IPS-NIHi11 (cell line): Measurements from ENCODE around the gene MYADML2.

Experiments
- DNase-seq: peaks from one replicate; pipeline ENCODE4 v3.0.0; 2012; ENCODE audit warnings: mixed read lengths, low spot score

Gene MYADML2

GRCh38 chr17:81911277-81911961, 35.6 kb downstream of the MYADML2 start, which contains the start of gene PCYT2:
Gene PCYT2 (minus strand): TSS chr17:81911399. CDS start chr17:81911355, 44 bp downstream.
- DNase-seq: peak; percentile 100

- no peak for DNase-seq
Observed at GRCh38 chr17:81910840-81911276, 36.2 kb downstream of the MYADML2 start.

- peak; percentile 46 for DNase-seq
Observed at GRCh38 chr17:81909966-81910839, 36.8 kb downstream of the MYADML2 start.

GRCh38 chr17:81909231-81909630, 37.8 kb downstream of the MYADML2 start:
- DNase-seq: no peak

- no peak for DNase-seq
Observed at GRCh38 chr17:81908793-81909192, 38.2 kb downstream of the MYADML2 start.

- no peak for DNase-seq
Observed at GRCh38 chr17:81907219-81908145, 39.6 kb downstream of the MYADML2 start.

GRCh38 chr17:81906476-81907218, 40.4 kb downstream of the MYADML2 start:
- no peak for DNase-seq

GRCh38 chr17:81905993-81906392, 41.0 kb downstream of the MYADML2 start:
- DNase-seq: no peak

- DNase-seq: no peak
Observed at GRCh38 chr17:81905424-81905875, 41.6 kb downstream of the MYADML2 start.

- no peak for DNase-seq
Observed at GRCh38 chr17:81904600-81905423, 42.2 kb downstream of the MYADML2 start.

- no peak for DNase-seq
Observed at GRCh38 chr17:81903896-81904599, 43.0 kb downstream of the MYADML2 start.

GRCh38 chr17:81903415-81903831, 43.6 kb downstream of the MYADML2 start:
- DNase-seq: no peak

GRCh38 chr17:81902653-81903414, 44.2 kb downstream of the MYADML2 start:
- DNase-seq: peak; percentile 45

- DNase-seq: peak; percentile 70
Observed at GRCh38 chr17:81902023-81902652, 44.9 kb downstream of the MYADML2 start, which contains the start of gene NPB. Gene NPB (plus strand): TSS chr17:81902238. CDS start chr17:81902278, 40 bp downstream.

GRCh38 chr17:81901167-81902022, 45.6 kb downstream of the MYADML2 start:
- DNase-seq: no peak

- no peak for DNase-seq
Observed at GRCh38 chr17:81900181-81900820, 46.7 kb downstream of the MYADML2 start.
